H1 (cell line): Measurements from ENCODE around the gene LRRTM3. TPM values are rescaled to one million over a fixed set of nuclear protein-coding genes. Genes with fewer than 3 reads are reported as not detected.

ENCODE experiments used
- CTCF ChIA-PET: fragments of 300-600 bp; sonication (Branson Sonifier 250); formaldehyde crosslinking; loops from one replicate; lab custom pipeline; 2021; ENCODE audit not compliant: partially characterized antibody; lab: Charles Lee
- POLR2A ChIA-PET: fragments of 300-600 bp; sonication (Branson Sonifier 250); formaldehyde crosslinking; loops from one replicate; lab custom pipeline; 2021; ENCODE audit warnings: inconsistent platforms; ENCODE audit not compliant: partially characterized antibody; lab: Charles Lee
- DNase-seq, 2 experiments: peaks; one replicate each; pipeline versions ENCODE4 v3.0.0 to v3.0.0-alpha.2; 2010 to 2022; ENCODE audit warnings: low spot score in 2 of 2, low read depth in 1 of 2, mixed read lengths in 1 of 2
- FAIRE-seq: peaks from 2 replicates; lab custom pipeline; 2011; peaks lifted over from hg19 to GRCh38; lab: Jason Lieb, UNC
- H2AFZ ChIP-seq: 2 replicates; pipeline ENCODE4 v1.8.1; 2012; ENCODE audit warnings: low read length, inconsistent platforms
- H2AK5ac ChIP-seq: 2 replicates; pipeline ENCODE4 v1.6.1; 2013; ENCODE audit warnings: low read depth, low read length
- H2BK120ac ChIP-seq: replicated peaks from 2 replicates; pipeline ENCODE3; 2013; ENCODE audit warnings: low read depth, low read length, inconsistent platforms
- H2BK12ac ChIP-seq: 2 replicates; pipeline ENCODE4 v1.6.1; 2013; ENCODE audit warnings: low read depth, low read length
- H2BK15ac ChIP-seq: 2 replicates; pipeline ENCODE4 v1.6.1; 2013; ENCODE audit warnings: low read length
- H2BK20ac ChIP-seq: 2 replicates; pipeline ENCODE4 v1.6.1; 2013; ENCODE audit warnings: low read length
- H2BK5ac ChIP-seq: 2 replicates; pipeline ENCODE4 v1.6.1; 2013; ENCODE audit warnings: low read depth, low read length
- H3K14ac ChIP-seq: 2 replicates; pipeline ENCODE4 v1.6.1; 2013; ENCODE audit warnings: inconsistent platforms; ENCODE audit not compliant: insufficient read length
- H3K18ac ChIP-seq: 2 replicates; pipeline ENCODE4 v1.6.1; 2013; ENCODE audit warnings: low read length; ENCODE audit errors: extremely low read depth
- H3K23ac ChIP-seq: 2 replicates; pipeline ENCODE4 v1.6.1; 2013; ENCODE audit warnings: inconsistent platforms; ENCODE audit not compliant: insufficient read length
- H3K23me2 ChIP-seq: 2 replicates; pipeline ENCODE4 v1.6.1; 2013; ENCODE audit warnings: low read depth, low read length
- H3K27ac ChIP-seq: 2 replicates; pipeline ENCODE4 v1.6.1; 2011; ENCODE audit warnings: low read depth, low read length, inconsistent platforms
- H3K27me3 ChIP-seq, 4 experiments: replicated peaks in 1 of 4; 1 replicate in 1 of 4; 2 replicates in 3 of 4; pipeline versions ENCODE4 v1.6.1 to v1.8.1; 2011 to 2013; ENCODE audit warnings: low read length in 3 of 4, mild to moderate bottlenecking in 3 of 4, inconsistent platforms in 2 of 4, mixed read lengths in 2 of 4, moderate library complexity in 1 of 4; ENCODE audit not compliant: control insufficient read depth in 3 of 4, insufficient read depth in 3 of 4; ENCODE audit errors: extremely low read depth in 1 of 4
- H3K36me3 ChIP-seq, 4 experiments: 2 replicates each; pipeline versions ENCODE4 v1.6.1 to v1.8.1; 2011 to 2013; ENCODE audit warnings: mild to moderate bottlenecking in 4 of 4, low read length in 3 of 4, moderate library complexity in 2 of 4, control low read depth in 1 of 4, inconsistent platforms in 1 of 4; ENCODE audit not compliant: insufficient read depth in 4 of 4, control insufficient read depth in 2 of 4
- H3K4ac ChIP-seq: replicated peaks from 2 replicates; pipeline ENCODE3; 2013; ENCODE audit warnings: low read length, low read depth, mixed read lengths, inconsistent platforms; ENCODE audit not compliant: insufficient read length
- H3K4me1 ChIP-seq, 4 experiments: replicated peaks in 1 of 4; 1 replicate in 1 of 4; 2 replicates in 3 of 4; pipeline versions ENCODE4 v1.6.1 to v1.8.1; 2011 to 2013; ENCODE audit warnings: low read length in 3 of 4, inconsistent platforms in 2 of 4, mixed read lengths in 1 of 4; ENCODE audit not compliant: insufficient read depth in 4 of 4, control insufficient read depth in 3 of 4
- H3K4me2 ChIP-seq, 2 experiments: 2 replicates each; pipeline versions ENCODE4 v1.6.1 to v1.8.1; 2011 to 2013; ENCODE audit warnings: low read depth in 2 of 2, low read length in 2 of 2, control low read depth in 1 of 2, inconsistent platforms in 1 of 2, mild to moderate bottlenecking in 1 of 2; ENCODE audit not compliant: insufficient read depth in 1 of 2
- H3K4me3 ChIP-seq, 4 experiments: fragments of 200-600, 300-600 bp in 1 of 4; sonication (generic), shearing (Covaris generic), sonication (Bioruptor Twin) in 1 of 4; 2 replicates each; pipeline versions ENCODE4 v1.5.1 to v1.8.1; 2011 to 2016; ENCODE audit warnings: low read length in 4 of 4, low read depth in 3 of 4, control low read depth in 2 of 4, inconsistent platforms in 2 of 4, mild to moderate bottlenecking in 2 of 4, mixed read lengths in 1 of 4, moderate library complexity in 1 of 4; ENCODE audit not compliant: insufficient read depth in 2 of 4; ENCODE audit errors: extremely low read depth in 1 of 4
- H3K56ac ChIP-seq: replicated peaks from 2 replicates; pipeline ENCODE3; 2013; ENCODE audit warnings: low read depth, mild to moderate bottlenecking, mixed read lengths, low read length, inconsistent platforms; ENCODE audit not compliant: insufficient read length
- H3K79me1 ChIP-seq: 2 replicates; pipeline ENCODE4 v1.6.1; 2013; ENCODE audit warnings: low read depth, low read length, control low read depth
- H3K79me2 ChIP-seq, 2 experiments: 2 replicates each; pipeline versions ENCODE4 v1.6.1 to v1.8.1; 2012 to 2013; ENCODE audit warnings: low read length in 2 of 2, mild to moderate bottlenecking in 2 of 2, inconsistent platforms in 1 of 2; ENCODE audit not compliant: insufficient read depth in 2 of 2, control insufficient read depth in 1 of 2
- H3K9ac ChIP-seq, 4 experiments: replicated peaks in 1 of 4; 1 replicate in 1 of 4; 2 replicates in 3 of 4; pipeline versions ENCODE4 v1.6.1 to v1.8.1; 2011 to 2013; ENCODE audit warnings: low read depth in 3 of 4, low read length in 3 of 4, control low read depth in 2 of 4, mild to moderate bottlenecking in 2 of 4, moderate library complexity in 2 of 4, inconsistent platforms in 1 of 4; ENCODE audit errors: extremely low read depth in 1 of 4
- H3K9me3 ChIP-seq, 2 experiments: 2 replicates each; pipeline versions ENCODE4 v1.6.1 to v1.8.1; 2012 to 2013; ENCODE audit warnings: mild to moderate bottlenecking in 2 of 2, moderate library complexity in 2 of 2, control low read depth in 1 of 2, inconsistent platforms in 1 of 2, low read depth in 1 of 2, low read length in 1 of 2, mixed read lengths in 1 of 2; ENCODE audit not compliant: insufficient read depth in 2 of 2
- H4K20me1 ChIP-seq, 2 experiments: replicated peaks in 1 of 2; 2 replicates each; pipeline versions ENCODE3 to v1.8.1; 2011 to 2013; ENCODE audit warnings: inconsistent platforms in 2 of 2, low read length in 2 of 2, mild to moderate bottlenecking in 1 of 2; ENCODE audit not compliant: insufficient read depth in 2 of 2, control insufficient read depth in 1 of 2
- H4K5ac ChIP-seq: 2 replicates; pipeline ENCODE4 v1.6.1; 2013; ENCODE audit warnings: low read length, low read depth, mixed read lengths, inconsistent platforms; ENCODE audit not compliant: insufficient read length
- H4K8ac ChIP-seq: 2 replicates; pipeline ENCODE4 v1.8.0; 2013; ENCODE audit warnings: mild to moderate bottlenecking, moderate library complexity, low read length, inconsistent platforms; ENCODE audit not compliant: insufficient read depth; ENCODE audit errors: extremely low read depth
- H4K91ac ChIP-seq: replicated peaks from 2 replicates; pipeline ENCODE3; 2013; ENCODE audit warnings: low read length, mixed read lengths, inconsistent platforms; ENCODE audit not compliant: insufficient read length
- EP300 ChIP-seq, 2 experiments: IDR thresholded peaks; 1 replicate in 1 of 2; 2 replicates in 1 of 2; pipeline ENCODE4 v1.6.1; 2011 to 2012; ENCODE audit warnings: low read depth in 2 of 2, low read length in 2 of 2, mild to moderate bottlenecking in 2 of 2, borderline replicate concordance in 1 of 2, inconsistent platforms in 1 of 2, moderate library complexity in 1 of 2
- GTF2F1 ChIP-seq: IDR thresholded peaks from 2 replicates; pipeline ENCODE4 v1.6.1; 2012; ENCODE audit warnings: low read depth, low read length, improper control_type of control experiment, borderline replicate concordance
- POLR2A ChIP-seq, 2 experiments: IDR thresholded peaks; 1 replicate in 1 of 2; 2 replicates in 1 of 2; pipeline ENCODE4 v1.6.1; 2011; ENCODE audit warnings: low read depth in 2 of 2, low read length in 2 of 2, mild to moderate bottlenecking in 2 of 2; ENCODE audit errors: control extremely low read depth in 1 of 2
- RFX5 ChIP-seq: IDR thresholded peaks from 2 replicates; pipeline ENCODE4 v1.6.1; 2011; ENCODE audit warnings: low read depth, low read length, improper control_type of control experiment, borderline replicate concordance
- SAP30 ChIP-seq: fragments of 300-600 bp; sonication (generic); IDR thresholded peaks from 2 replicates; pipeline ENCODE4 v1.7.1; 2012; ENCODE audit warnings: low read length, moderate library complexity, mild to moderate bottlenecking, inconsistent platforms; ENCODE audit not compliant: insufficient read depth, insufficient replicate concordance
- SIRT6 ChIP-seq: IDR thresholded peaks from one replicate; pipeline ENCODE4 v1.7.1; 2012; ENCODE audit warnings: low read length, inconsistent platforms
- TAF1 ChIP-seq: IDR thresholded peaks from 2 replicates; pipeline ENCODE4 v1.6.1; 2011; ENCODE audit warnings: mild to moderate bottlenecking, low read depth, low read length
- TBP ChIP-seq: IDR thresholded peaks from 2 replicates; pipeline ENCODE4 v1.6.1; 2011; ENCODE audit warnings: low read depth, low read length, improper control_type of control experiment
- TCF12 ChIP-seq: IDR thresholded peaks from 2 replicates; pipeline ENCODE4 v1.6.1; 2011; ENCODE audit warnings: low read depth, mild to moderate bottlenecking, low read length
- TEAD4 ChIP-seq: IDR thresholded peaks from 2 replicates; pipeline ENCODE4 v1.6.1; 2012; ENCODE audit warnings: low read depth, low read length, inconsistent platforms, mixed read lengths
- WGBS, 2 experiments: shearing (Covaris generic) in 1 of 2; methylation state at CpG; one replicate each; pipeline versions ENCODE4 v1.1.6 to v1.1.7; 2013 to 2015; ENCODE audit warnings: low lambda C conversion rate in 2 of 2, mixed read lengths in 2 of 2, inconsistent platforms in 1 of 2, low coverage in 1 of 2, missing lambda C conversion rate in 1 of 2; ENCODE audit not compliant: insufficient replicate concordance in 2 of 2, insufficient coverage in 1 of 2, insufficient read length in 1 of 2; ENCODE audit errors: extremely low coverage in 1 of 2, missing lambda C conversion rate in 1 of 2; 5-methylcytosine and 5-hydroxymethylcytosine counted together
- polyA plus RNA-seq, 7 experiments: library from polyadenylated mRNA; depleted of rRNA in 3 of 7; stranded (reverse) in 5 of 7; unstranded in 2 of 7; fragments of >200 nt in 5 of 7; fragments of 200-250 nt in 2 of 7; gene quantifications; 1 replicate in 5 of 7; 2 replicates in 1 of 7; 4 replicates in 1 of 7; pipeline versions ENCODE4 v1.2.1 to v1.2.3, GENCODE V29; 2011 to 2013; ENCODE audit warnings: missing spikeins in 2 of 7, mixed read lengths in 2 of 7
- total RNA-seq: library from RNA; stranded (reverse); fragmentation: NEBNext Ultra II Directional; extraction: Animal tissue kit (Norgen Biotek cat#: 25700); gene quantifications from 2 replicates; pipeline ENCODE4 v1.2.1, GENCODE V29; 2021
- TF ChIP-seq, protein P1 (sequence below): IDR thresholded peaks from 2 replicates; pipeline ENCODE4 v1.6.1; 2012; ENCODE audit warnings: inconsistent platforms
- TF ChIP-seq, protein P2 (sequence below): IDR thresholded peaks from 2 replicates; pipeline ENCODE4 v1.6.1; 2012; ENCODE audit warnings: inconsistent platforms

The LRRTM3 gene
- total and polyA plus RNA-seq, 2 of the 8 experiments (the other 6 are each of a cell fraction or from before 2014, with no cell fraction given) = 0.33 to 0.48 TPM

DNA sequence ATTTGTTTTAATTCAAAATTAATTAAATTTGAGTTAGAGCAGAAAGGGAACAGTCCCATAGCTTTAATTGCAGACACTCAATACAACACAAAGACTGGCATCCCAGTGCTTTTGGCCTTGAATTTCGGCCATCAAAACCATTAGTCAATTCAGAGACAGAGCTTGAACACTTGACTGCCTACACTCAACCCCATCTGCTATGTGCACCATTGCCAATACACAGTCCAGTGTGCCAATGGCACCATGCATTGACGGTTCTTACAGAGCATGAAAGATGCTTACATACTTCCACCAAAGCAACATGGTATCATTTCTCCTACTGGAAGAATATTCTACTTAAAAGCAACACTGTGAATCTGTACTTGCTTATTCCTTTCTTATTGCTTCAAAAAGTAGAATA is 43.6 kb upstream of the LRRTM3 start:
- Histone ChIP-seq H3K23ac (no peak overlapping the region), H2AFZ (no peak overlapping the region), H3K56ac (no peak overlapping the region), H4K91ac (no peak overlapping the region), H4K8ac (no peak overlapping the region), H2AK5ac (no peak overlapping the region), H2BK15ac (no peak overlapping the region), H3K79me1 (no peaks in the 10 kb centered on the region), H3K4me3 (no peak overlapping the region), H3K4me1 (no peaks in the 10 kb centered on the region), H3K14ac (no peak overlapping the region), H4K20me1 (no peaks in the 10 kb centered on the region), H3K36me3 (no peaks in the 10 kb centered on the region), H2BK20ac (no peak overlapping the region), H4K5ac (no peak overlapping the region), H3K27me3 (no peaks in the 10 kb centered on the region), H3K27ac (no peak overlapping the region), H2BK5ac (no peak overlapping the region), H3K23me2 (no peaks in the 10 kb centered on the region), H3K4me2 (no peak overlapping the region), H2BK120ac (no peak overlapping the region), H3K18ac (no peak overlapping the region), H3K4ac (no peak overlapping the region), H3K9ac (no peak overlapping the region), H2BK12ac (no peak overlapping the region), H3K9me3 (no peaks in the 10 kb centered on the region), H3K79me2 (no peaks in the 10 kb centered on the region)
- WGBS, 2 experiments = 87% methylated on average over 2 of the region's 2 CpGs; no CpG with 5 or more reads in 1 of the 2 experiments
- no peak for FAIRE-seq
- DNase-seq = no peak
- POLR2A ChIA-PET = no interaction called here
- CTCF ChIA-PET = no interaction called here
- TF ChIP-seq SAP30 (no peak), TCF12 (no peak), GTF2F1 (no peak), RFX5 (no peak), TAF1 (no peak), POLR2A (IDR thresholded peaks at IDR 0.05; ENCODE audit: control extremely low read depth in 1 of 2, low read depth in 2 of 2, low read length in 2 of 2) (no peak), TBP (no peak), SIRT6 (no peak), EP300 (IDR thresholded peaks at IDR 0.05; ENCODE audit: borderline replicate concordance in 1 of 2, low read depth in 2 of 2, low read length in 2 of 2) (no peak), TEAD4 (no peak)
- TF ChIP-seq, protein P1, sequence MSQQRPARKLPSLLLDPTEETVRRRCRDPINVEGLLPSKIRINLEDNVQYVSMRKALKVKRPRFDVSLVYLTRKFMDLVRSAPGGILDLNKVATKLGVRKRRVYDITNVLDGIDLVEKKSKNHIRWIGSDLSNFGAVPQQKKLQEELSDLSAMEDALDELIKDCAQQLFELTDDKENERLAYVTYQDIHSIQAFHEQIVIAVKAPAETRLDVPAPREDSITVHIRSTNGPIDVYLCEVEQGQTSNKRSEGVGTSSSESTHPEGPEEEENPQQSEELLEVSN = no peak
- TF ChIP-seq, protein P2, sequence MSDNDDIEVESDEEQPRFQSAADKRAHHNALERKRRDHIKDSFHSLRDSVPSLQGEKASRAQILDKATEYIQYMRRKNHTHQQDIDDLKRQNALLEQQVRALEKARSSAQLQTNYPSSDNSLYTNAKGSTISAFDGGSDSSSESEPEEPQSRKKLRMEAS = no peak
